A172 (cell line): Measurements from ENCODE around the gene MED15. TPM values are rescaled to one million over a fixed set of nuclear protein-coding genes. Genes with fewer than 3 reads are reported as not detected.
"Not testable (repeated sequence)": the region's sequence is repeated elsewhere in the genome, so short reads cannot be mapped to it uniquely, and the experiment has no call there.

ENCODE experiments used
- DNase-seq: peaks from one replicate; pipeline ENCODE4 v3.0.0-alpha.2; 2015; ENCODE audit warnings: low spot score
- total RNA-seq: library from RNA; depleted of rRNA; stranded (reverse); fragments of >200 nt; shearing (Covaris generic); gene quantifications from 2 replicates; pipeline ENCODE4 v1.2.3, GENCODE V29; 2014; rRNA removed

Gene MED15
- total RNA-seq: 24.7 and 29.7 TPM in 2 replicates

GRCh38 chr22:20507253-20508066, at the start of gene MED15:
TSS of gene MED15 (plus strand) at chr22:20507610. CDS start at chr22:20507679, 69 bp downstream.
- DNase-seq: peak; percentile 62

GRCh38 chr22:20458530-20459151, 48.8 kb upstream of the MED15 start:
- DNase-seq: no peak

- DNase-seq: no peak
Measured at GRCh38 chr22:20459152-20459542, 48.3 kb upstream of the MED15 start.

GRCh38 chr22:20459862-20460261, 47.5 kb upstream of the MED15 start:
- DNase-seq: no peak

- DNase-seq: no peak
Measured at GRCh38 chr22:20463324-20464095, 43.9 kb upstream of the MED15 start.

- DNase-seq: no peak
Measured at GRCh38 chr22:20464096-20464614, 43.3 kb upstream of the MED15 start.

- DNase-seq: no peak
Measured at GRCh38 chr22:20464912-20465758, 42.3 kb upstream of the MED15 start.

GRCh38 chr22:20465759-20466077, 41.7 kb upstream of the MED15 start:
- no peak for DNase-seq

- no peak for DNase-seq
Measured at GRCh38 chr22:20466659-20467379, 40.6 kb upstream of the MED15 start.

GRCh38 chr22:20469110-20469868, 38.1 kb upstream of the MED15 start:
- no peak for DNase-seq

GRCh38 chr22:20470525-20470924, 36.9 kb upstream of the MED15 start:
- DNase-seq: not testable (repeated sequence)

GRCh38 chr22:20471126-20471833, 36.1 kb upstream of the MED15 start:
- no peak for DNase-seq

GRCh38 chr22:20472629-20473442, 34.6 kb upstream of the MED15 start:
- no peak for DNase-seq

GRCh38 chr22:20475115-20475436, 32.3 kb upstream of the MED15 start:
- DNase-seq: no peak

- DNase-seq: not testable (repeated sequence)
Measured at GRCh38 chr22:20475569-20475968, 31.8 kb upstream of the MED15 start.

GRCh38 chr22:20478059-20478458, 29.4 kb upstream of the MED15 start:
- not testable (repeated sequence) for DNase-seq

- no peak for DNase-seq
Measured at GRCh38 chr22:20479612-20480196, 27.7 kb upstream of the MED15 start.

GRCh38 chr22:20483143-20483506, 24.3 kb upstream of the MED15 start:
- DNase-seq: not testable (repeated sequence)
